ENCODE data around the gene PSPN. TPM values are rescaled to one million over a fixed set of nuclear protein-coding genes. Genes with fewer than 3 reads are reported as not detected.

The PSPN gene
- total and polyA plus RNA-seq, 2 of the 13 experiments (the other 11 are each of a cell fraction or from before 2014, with no cell fraction given): 0.69 to 1.1 TPM

DNA sequence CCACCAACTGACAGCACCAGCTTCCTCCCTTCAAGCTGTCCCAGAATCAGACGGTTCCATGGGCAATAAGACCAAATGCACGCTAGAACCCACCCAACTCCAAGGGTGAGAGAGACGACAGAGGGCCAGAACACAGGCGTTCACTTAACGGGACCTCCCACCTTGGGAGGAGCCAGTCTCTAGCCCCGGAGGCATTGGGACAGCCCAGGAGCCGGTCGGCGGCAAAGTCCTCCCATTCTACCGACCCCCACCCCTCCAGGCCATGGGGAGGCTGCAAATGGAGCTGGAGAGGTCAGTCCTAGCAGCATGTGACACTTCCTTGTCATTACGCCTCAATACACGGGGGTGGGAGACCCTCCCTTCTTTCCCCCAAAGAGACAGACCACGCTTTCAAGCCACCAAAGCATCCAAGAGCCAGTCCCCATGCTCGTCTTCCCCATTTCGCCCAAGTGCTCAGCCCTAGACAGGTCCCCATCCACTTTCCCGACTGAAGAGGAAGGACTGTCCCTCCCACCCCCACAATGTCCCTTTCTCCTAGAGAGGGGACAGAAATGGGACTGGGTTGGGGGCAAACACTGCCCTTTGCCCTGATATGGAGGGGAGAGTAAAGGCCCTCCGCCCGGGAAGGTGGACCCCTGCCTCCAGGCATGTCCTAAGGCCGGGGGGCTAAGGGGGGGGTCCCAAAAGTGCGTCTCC, 47.9 kb upstream of the PSPN start (continued):
- peak; percentile 14 for TF ChIP-seq ZNF781 (CRISPR knock-in tag; IDR thresholded peaks at IDR 0.05; ENCODE audit: borderline replicate concordance, not compliant biosample characterization)
- no peak for TF ChIP-seq JUN (CRISPR knock-in tag; IDR thresholded peaks at IDR 0.05)
- TF ChIP-seq U2AF2 (IDR thresholded peaks at IDR 0.05; ENCODE audit: low read depth, low read length): no peak
- 0 out of 2 replicates have a peak, but pooled peaks have one; percentile 25 for TF ChIP-seq PATZ1 (CRISPR knock-in tag; IDR thresholded peaks at IDR 0.05)
- no peak for TF ChIP-seq TOE1 (CRISPR knock-in tag; IDR thresholded peaks at IDR 0.05)
- no peak for TF ChIP-seq NR3C1 (CRISPR knock-in tag; IDR thresholded peaks at IDR 0.05)
- TF ChIP-seq XRCC5 (optimal IDR thresholded peaks at IDR 0.05; ENCODE audit: low read length): peak; percentile 28
- TF ChIP-seq POLR2G (IDR thresholded peaks at IDR 0.05; ENCODE audit: low read depth, low read length): 0 out of 2 replicates have a peak, but pooled peaks have one; percentile 27
- TF ChIP-seq ZNF383 (CRISPR knock-in tag; IDR thresholded peaks at IDR 0.05; ENCODE audit: borderline replicate concordance): no peak
- no peak for TF ChIP-seq ZNF17 (CRISPR knock-in tag; IDR thresholded peaks at IDR 0.05)

Data from HepG2 (cell line).